Common myeloid progenitor, CD34-positive (primary cell): ENCODE measurements around the gene PPME1.
"Not testable (repeated sequence)": the region's sequence is repeated elsewhere in the genome, so short reads cannot be mapped to it uniquely, and the experiment has no call there.

Experiments
- CTCF ChIA-PET: fragments of 350-600 bp; sonication (Branson Sonifier 250); formaldehyde crosslinking; loops from one replicate; lab custom pipeline; 2021; ENCODE audit warnings: antibody characterized with exemption; lab: Charles Lee
- POLR2A ChIA-PET: fragments of 350-600 bp; sonication (Branson Sonifier 250); formaldehyde crosslinking; loops from one replicate; lab custom pipeline; 2021; ENCODE audit warnings: antibody characterized with exemption; lab: Charles Lee
- DNase-seq, 3 donors: peaks; one replicate each; pipeline versions ENCODE4 v3.0.0 to v3.0.0-alpha.2; 2013
- H3K27ac ChIP-seq, 2 experiments: 1 replicate in 1 of 2; 2 replicates in 1 of 2; pipeline ENCODE4 v1.7.0; 2013; ENCODE audit warnings: inconsistent platforms in 2 of 2, low read length in 2 of 2, mild to moderate bottlenecking in 2 of 2, low read depth in 1 of 2, moderate library complexity in 1 of 2; ENCODE audit not compliant: severe bottlenecking in 2 of 2, insufficient read depth in 1 of 2, poor library complexity in 1 of 2
- H3K27me3 ChIP-seq, 5 experiments: replicated peaks in 2 of 5; 1 replicate in 3 of 5; 2 replicates in 2 of 5; pipeline versions ENCODE4 v1.6.1 to v1.7.0; 2013; ENCODE audit warnings: low read length in 4 of 5, mild to moderate bottlenecking in 2 of 5, moderate library complexity in 2 of 5, inconsistent platforms in 1 of 5; ENCODE audit not compliant: insufficient read depth in 5 of 5, control insufficient read depth in 4 of 5
- H3K36me3 ChIP-seq, 4 experiments: 1 replicate in 2 of 4; 2 replicates in 2 of 4; pipeline versions ENCODE4 v1.6.1 to v1.7.0; 2013; ENCODE audit warnings: low read length in 3 of 4, control low read depth in 1 of 4, mild to moderate bottlenecking in 1 of 4; ENCODE audit not compliant: control insufficient read depth in 4 of 4, insufficient read depth in 4 of 4
- H3K4me1 ChIP-seq, 4 experiments: 1 replicate in 3 of 4; 2 replicates in 1 of 4; pipeline versions ENCODE4 v1.6.1 to v1.7.1; 2013; ENCODE audit warnings: low read length in 3 of 4, mild to moderate bottlenecking in 3 of 4, control low read depth in 1 of 4, inconsistent platforms in 1 of 4, moderate library complexity in 1 of 4; ENCODE audit not compliant: control insufficient read depth in 4 of 4, insufficient read depth in 4 of 4; ENCODE audit errors: control extremely low read depth in 1 of 4
- H3K4me3 ChIP-seq, 7 experiments: 1 replicate in 4 of 7; 2 replicates in 3 of 7; pipeline versions ENCODE4 v1.5.1 to v1.7.0; 2013; ENCODE audit warnings: mild to moderate bottlenecking in 7 of 7, low read length in 6 of 7, moderate library complexity in 6 of 7, inconsistent platforms in 2 of 7, low read depth in 2 of 7, control low read depth in 1 of 7; ENCODE audit not compliant: insufficient read depth in 4 of 7, control insufficient read depth in 1 of 7; ENCODE audit errors: extremely low read depth in 1 of 7
- H3K9me3 ChIP-seq, 5 experiments: 1 replicate in 4 of 5; 2 replicates in 1 of 5; pipeline versions ENCODE4 v1.6.1 to v1.7.1; 2013; ENCODE audit warnings: low read length in 4 of 5, mild to moderate bottlenecking in 2 of 5, inconsistent platforms in 1 of 5, low read depth in 1 of 5, moderate library complexity in 1 of 5; ENCODE audit not compliant: control insufficient read depth in 4 of 5, insufficient read depth in 2 of 5; ENCODE audit errors: control extremely low read depth in 1 of 5
- WGBS: methylation state at CpG from one replicate; pipeline ENCODE4 v1.1.5; 2013; ENCODE audit not compliant: insufficient coverage; 5-methylcytosine and 5-hydroxymethylcytosine counted together

Gene PPME1

GRCh38 chr11:74134661-74135060 lies 36.4 kb upstream of the PPME1 start:
- no peak for DNase-seq
- H3K4me1 ChIP-seq: no peaks in the 10 kb centered on the region
- H3K9me3 ChIP-seq: no peaks in the 10 kb centered on the region
- ChIA-PET POLR2A (no interaction called here), CTCF (interaction anchor here (0.5 kb wide), 1 partner anchor 196 kb away, joined by 3 read pairs; no protein-coding TSS in a partner anchor)
- no peak overlapping the region for H3K27ac ChIP-seq
- H3K36me3 ChIP-seq: peaks cover 16 to 68% (median 35%) of the 10 kb centered on the region in 4 experiments
- H3K4me3 ChIP-seq: no peak overlapping the region
- H3K27me3 ChIP-seq: no peaks in the 10 kb centered on the region
- no CpG with 5 or more reads among the region's 3 CpGs for WGBS

- ChIA-PET POLR2A (interaction anchor here (0.5 kb wide), 1 partner anchor 292 kb away, joined by 3 read pairs; no protein-coding TSS in a partner anchor), CTCF (interaction anchor here (0.5 to 1.3 kb wide), 2 partner anchors 21 to 197 kb away, joined by 3 to 4 read pairs; no protein-coding TSS in a partner anchor)
- no peak overlapping the region for H3K4me3 ChIP-seq
- 100% methylated on average over 1 of the region's 3 CpGs for WGBS
- peaks cover 16 to 65% (median 35%) of the 10 kb centered on the region in 4 experiments for H3K36me3 ChIP-seq
- no peaks in the 10 kb centered on the region for H3K27me3 ChIP-seq
- DNase-seq: no peak
- H3K4me1 ChIP-seq: no peaks in the 10 kb centered on the region
- H3K9me3 ChIP-seq: no peaks in the 10 kb centered on the region
- no peak overlapping the region for H3K27ac ChIP-seq
Observed at GRCh38 chr11:74135127-74135840, 35.8 kb upstream of the PPME1 start.

GRCh38 chr11:74138021-74138420 lies 33.1 kb upstream of the PPME1 start:
- H3K27ac ChIP-seq: no peak overlapping the region
- H3K9me3 ChIP-seq: no peaks in the 10 kb centered on the region
- DNase-seq: no peak
- no peaks in the 10 kb centered on the region for H3K27me3 ChIP-seq
- WGBS: no CpG with 5 or more reads among the region's 2 CpGs
- H3K4me1 ChIP-seq: no peaks in the 10 kb centered on the region
- ChIA-PET POLR2A (no interaction called here), CTCF (no interaction called here)
- H3K36me3 ChIP-seq: peaks cover 8 to 44% (median 26%) of the 10 kb centered on the region in 4 experiments
- no peak overlapping the region for H3K4me3 ChIP-seq

GRCh38 chr11:74138572-74138971 lies 32.5 kb upstream of the PPME1 start:
- H3K4me1 ChIP-seq: no peaks in the 10 kb centered on the region
- CTCF ChIA-PET: interaction anchor here (0.7 kb wide), 1 partner anchor 9 kb away, joined by 3 read pairs; no protein-coding TSS in a partner anchor

GRCh38 chr11:74139151-74139918 lies 31.8 kb upstream of the PPME1 start:
- CTCF ChIA-PET: interaction anchor here (0.7 kb wide), 1 partner anchor 9 kb away, joined by 3 read pairs; no protein-coding TSS in a partner anchor
- Histone ChIP-seq H3K4me3 (no peak overlapping the region), H3K27ac (no peak overlapping the region), H3K27me3 (no peaks in the 10 kb centered on the region), H3K4me1 (no peaks in the 10 kb centered on the region), H3K9me3 (no peaks in the 10 kb centered on the region), H3K36me3 (peaks cover 4 to 38% (median 20%) of the 10 kb centered on the region in 4 experiments)
- 90% methylated on average over 2 of the region's 6 CpGs for WGBS
- no peak for DNase-seq
- POLR2A ChIA-PET: no interaction called here

More at GRCh38 chr11:74138572-74138971, 32.5 kb upstream of the PPME1 start:
- Histone ChIP-seq H3K9me3 (no peaks in the 10 kb centered on the region), H3K36me3 (peaks cover 5 to 40% (median 21%) of the 10 kb centered on the region in 4 experiments), H3K4me3 (no peak overlapping the region), H3K27ac (no peak overlapping the region), H3K27me3 (no peaks in the 10 kb centered on the region)
- POLR2A ChIA-PET: no interaction called here
- DNase-seq: no peak
- 88% methylated on average over 1 of the region's 2 CpGs for WGBS

GRCh38 chr11:74139919-74140431 lies 31.1 kb upstream of the PPME1 start:
- 100% methylated on average over 1 of the region's 1 CpG for WGBS
- peaks cover 4 to 38% (median 21%) of the 10 kb centered on the region in 4 experiments for H3K36me3 ChIP-seq
- H3K27me3 ChIP-seq, H3K4me3 ChIP-seq, CTCF ChIA-PET, H3K4me1 ChIP-seq, H3K9me3 ChIP-seq, H3K27ac ChIP-seq, DNase-seq, POLR2A ChIA-PET: not testable (repeated sequence)
